ENCODE data around the gene DZIP1. TPM values are rescaled to one million over a fixed set of nuclear protein-coding genes. Genes with fewer than 3 reads are reported as not detected.

The DZIP1 gene
- total RNA-seq, 1 experiment from 2014 or later = 33.6 TPM

DNA sequence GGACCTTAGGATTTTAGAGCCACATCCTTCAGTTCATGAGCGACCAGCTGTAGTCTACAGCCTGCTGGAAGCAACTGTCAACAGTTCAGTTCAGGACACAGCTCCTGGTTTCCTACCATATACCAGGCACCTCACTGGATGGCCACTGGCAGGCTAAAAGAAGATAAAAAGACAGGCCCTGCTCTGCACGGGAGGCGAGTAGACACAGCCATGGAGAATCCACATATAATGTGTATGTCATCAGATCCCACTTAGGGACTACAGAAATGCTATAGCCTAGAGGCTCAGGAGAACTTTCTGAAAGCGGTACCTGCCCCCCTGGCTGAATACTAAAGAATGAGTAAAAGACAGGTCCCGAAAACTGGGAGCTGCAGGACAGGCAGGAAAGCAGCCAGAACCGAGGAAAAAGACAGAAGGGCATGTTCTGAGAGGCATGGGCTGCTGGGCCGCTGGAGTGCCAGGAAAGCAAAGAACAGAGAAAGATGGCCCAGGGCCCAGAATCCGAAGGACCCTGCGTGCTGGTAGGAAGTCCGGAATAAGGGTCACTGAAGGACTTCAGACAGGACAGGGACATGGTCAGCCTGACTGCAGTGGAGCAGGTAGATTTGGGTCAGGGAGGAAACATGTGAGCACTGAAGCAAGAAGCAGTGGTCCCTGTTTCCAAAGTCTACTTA lies 23.5 kb downstream of the DZIP1 start:
- Mint-ChIP-seq H3K27ac (no peak overlapping the region; a peak in 1 of 7 replicates), H3K4me3 (no peak overlapping the region), H3K27me3 (ENCODE audit: low read depth) (no peaks in the 10 kb centered on the region), H3K36me3 (ENCODE audit: insufficient read depth in 1 of 3, low read depth in 3 of 3) (peaks cover 43 to 84% (median 74%) of the 10 kb centered on the region in 3 experiments), H3K9me3 (no peaks in the 10 kb centered on the region), H3K4me1 (peaks cover 6% of the 10 kb centered on the region in 2 experiments)
- H2BK15ac ChIP-seq (ENCODE audit: low read depth, low read length) = no peak overlapping the region
- no peak overlapping the region for H2BK120ac ChIP-seq (ENCODE audit: low read depth, low read length, poor library complexity, severe bottlenecking)
- no peak overlapping the region for H3K27ac ChIP-seq (ENCODE audit: insufficient read length, low read depth, low read length)
- no peak overlapping the region for H2AFZ ChIP-seq (ENCODE audit: low read length)
- no peak overlapping the region for H3K18ac ChIP-seq (ENCODE audit: insufficient read length, low read depth, low read length)
- DNase-seq = no peak
- no CpG with 5 or more reads among the region's 10 CpGs for WGBS (ENCODE audit: extremely low coverage, insufficient read length, low lambda C conversion rate)
- no peaks in the 10 kb centered on the region for H3K27me3 ChIP-seq (ENCODE audit: insufficient read depth, low read length)
- TF ChIP-seq, protein P1, sequence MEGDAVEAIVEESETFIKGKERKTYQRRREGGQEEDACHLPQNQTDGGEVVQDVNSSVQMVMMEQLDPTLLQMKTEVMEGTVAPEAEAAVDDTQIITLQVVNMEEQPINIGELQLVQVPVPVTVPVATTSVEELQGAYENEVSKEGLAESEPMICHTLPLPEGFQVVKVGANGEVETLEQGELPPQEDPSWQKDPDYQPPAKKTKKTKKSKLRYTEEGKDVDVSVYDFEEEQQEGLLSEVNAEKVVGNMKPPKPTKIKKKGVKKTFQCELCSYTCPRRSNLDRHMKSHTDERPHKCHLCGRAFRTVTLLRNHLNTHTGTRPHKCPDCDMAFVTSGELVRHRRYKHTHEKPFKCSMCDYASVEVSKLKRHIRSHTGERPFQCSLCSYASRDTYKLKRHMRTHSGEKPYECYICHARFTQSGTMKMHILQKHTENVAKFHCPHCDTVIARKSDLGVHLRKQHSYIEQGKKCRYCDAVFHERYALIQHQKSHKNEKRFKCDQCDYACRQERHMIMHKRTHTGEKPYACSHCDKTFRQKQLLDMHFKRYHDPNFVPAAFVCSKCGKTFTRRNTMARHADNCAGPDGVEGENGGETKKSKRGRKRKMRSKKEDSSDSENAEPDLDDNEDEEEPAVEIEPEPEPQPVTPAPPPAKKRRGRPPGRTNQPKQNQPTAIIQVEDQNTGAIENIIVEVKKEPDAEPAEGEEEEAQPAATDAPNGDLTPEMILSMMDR (conservative IDR thresholded peaks at IDR 0.05) = no peak
- no peak overlapping the region for H3K4me2 ChIP-seq (ENCODE audit: insufficient read depth, insufficient read length, low read length)
- H3K23ac ChIP-seq (ENCODE audit: insufficient read length, low read depth, low read length) = no peak overlapping the region
- H4K5ac ChIP-seq (ENCODE audit: insufficient read length, low read depth, low read length) = no peak overlapping the region
- no peak overlapping the region for H2AK5ac ChIP-seq (ENCODE audit: insufficient read length, low read length)
- H4K8ac ChIP-seq (replicated peaks; ENCODE audit: insufficient read length, low read depth, low read length) = no peak overlapping the region
- H3K23me2 ChIP-seq (ENCODE audit: insufficient read length, low read depth, low read length, poor library complexity, severe bottlenecking) = no peaks in the 10 kb centered on the region
- H2BK20ac ChIP-seq (ENCODE audit: low read depth, low read length, poor library complexity, severe bottlenecking) = no peak overlapping the region
- H3T11ph ChIP-seq (ENCODE audit: low read length) = no peak overlapping the region
- no peaks in the 10 kb centered on the region for H3K4me1 ChIP-seq (ENCODE audit: insufficient read depth, low read length)
- H3K9me3 ChIP-seq (ENCODE audit: control insufficient read depth, low read depth, low read length) = no peaks in the 10 kb centered on the region
- no peak overlapping the region for H3K56ac ChIP-seq (ENCODE audit: insufficient read length, low read depth, low read length)
- no peak overlapping the region for H3K4ac ChIP-seq (ENCODE audit: low read depth, low read length)
- H3K79me2 ChIP-seq (ENCODE audit: insufficient read depth, low read length) = no peaks in the 10 kb centered on the region
- H2BK12ac ChIP-seq (ENCODE audit: insufficient read length, low read depth, low read length) = no peak overlapping the region
- no peak overlapping the region for H4K91ac ChIP-seq (ENCODE audit: insufficient read length, low read depth, low read length)
- H3K9ac ChIP-seq (ENCODE audit: extremely low read depth, insufficient read length, low read length) = no peak overlapping the region
- H3K14ac ChIP-seq (ENCODE audit: insufficient read depth, low read length) = no peak overlapping the region
- H3K79me1 ChIP-seq (ENCODE audit: insufficient read depth, low read depth, low read length, poor library complexity, severe bottlenecking) = no peaks in the 10 kb centered on the region
- no peak overlapping the region for H2BK5ac ChIP-seq (ENCODE audit: insufficient read length, low read length)
- no peaks in the 10 kb centered on the region for H4K20me1 ChIP-seq (ENCODE audit: control insufficient read depth, insufficient read depth, insufficient read length)
